Muscle of back (tissue), 11 donors: ENCODE measurements around the gene GULP1. TPM values are rescaled to one million over a fixed set of nuclear protein-coding genes. Genes with fewer than 3 reads are reported as not detected.

Source experiments
- DNase-seq, 3 donors: peaks; one replicate each; pipeline versions ENCODE4 v3.0.0 to v3.0.0-alpha.2; 2013
- polyA plus RNA-seq, 10 donors: library from polyadenylated mRNA; unstranded; fragments of 120-200 nt; gene quantifications; one replicate each; pipeline ENCODE4 v1.2.1, GENCODE V29; 2013; ENCODE audit not compliant: insufficient read length in 10 of 10

GULP1 gene
- polyA plus RNA-seq, 10 donors, result 20.1 to 25.3 (median 21.7) TPM

GRCh38 chr2:188634656-188635055 lies 343.0 kb downstream of the GULP1 start:
- DNase-seq, result no peak
